GM19463 (cell line): ENCODE data around the gene UBASH3B.
"Not testable (repeated sequence)": the region's sequence is repeated elsewhere in the genome, so short reads cannot be mapped to it uniquely, and the experiment has no call there.

ENCODE experiments used
- ATAC-seq: cut with Tn5 transposase; IDR thresholded peaks from one replicate; pipeline ENCODE4 v1.9.1; 2021; ENCODE audit warnings: mild to moderate bottlenecking, moderate library complexity; ENCODE audit not compliant: unreplicated experiment

Gene UBASH3B

GRCh38 chr11:122727101-122727929 is 71.8 kb downstream of the UBASH3B start:
- ATAC-seq, result peak; percentile 77

GRCh38 chr11:122728561-122728960 is 73.0 kb downstream of the UBASH3B start:
- no peak for ATAC-seq

GRCh38 chr11:122729139-122729538 is 73.6 kb downstream of the UBASH3B start:
- ATAC-seq, result no peak

GRCh38 chr11:122730694-122731093 is 75.2 kb downstream of the UBASH3B start:
- not testable (repeated sequence) for ATAC-seq

- no peak for ATAC-seq
Observed at GRCh38 chr11:122731500-122731913, 76.0 kb downstream of the UBASH3B start.

- no peak for ATAC-seq
Observed at GRCh38 chr11:122732342-122733315, 77.1 kb downstream of the UBASH3B start.

GRCh38 chr11:122733318-122733717 is 77.8 kb downstream of the UBASH3B start:
- ATAC-seq, result no peak

GRCh38 chr11:122734848-122735496 is 79.5 kb downstream of the UBASH3B start:
- ATAC-seq, result no peak

GRCh38 chr11:122737951-122738693 is 82.6 kb downstream of the UBASH3B start:
- no peak for ATAC-seq

GRCh38 chr11:122741613-122742300 is 86.2 kb downstream of the UBASH3B start:
- no peak for ATAC-seq

GRCh38 chr11:122742301-122743018 is 86.9 kb downstream of the UBASH3B start:
- no peak for ATAC-seq

GRCh38 chr11:122743097-122743741 is 87.7 kb downstream of the UBASH3B start:
- no peak for ATAC-seq

GRCh38 chr11:122743949-122744348 is 88.4 kb downstream of the UBASH3B start:
- peak; percentile 39 for ATAC-seq

GRCh38 chr11:122744357-122744756 is 88.8 kb downstream of the UBASH3B start:
- no peak for ATAC-seq

GRCh38 chr11:122745111-122745510 is 89.6 kb downstream of the UBASH3B start:
- ATAC-seq, result no peak

- ATAC-seq, result peak; percentile 78
Observed at GRCh38 chr11:122746050-122746478, 90.5 kb downstream of the UBASH3B start.

- no peak for ATAC-seq
Observed at GRCh38 chr11:122746611-122747244, 91.2 kb downstream of the UBASH3B start.

- no peak for ATAC-seq
Observed at GRCh38 chr11:122747351-122747781, 91.8 kb downstream of the UBASH3B start.
